ENCODE data around the gene GFPT2. TPM values are rescaled to one million over a fixed set of nuclear protein-coding genes. Genes with fewer than 3 reads are reported as not detected.

The GFPT2 gene
- total RNA-seq, 1 donor from 2014 or later, result 15.7 TPM

- H3K36me3 Mint-ChIP-seq, result no peaks in the 10 kb centered on the region
- no peak for TF ChIP-seq CTCF (IDR thresholded peaks at IDR 0.05; ENCODE audit: unreplicated experiment)
- no peak overlapping the region for H3K27ac Mint-ChIP-seq
- DNase-seq (ENCODE audit: low spot score in 2 of 2, unreplicated experiment in 2 of 2), result no peak
- no peak overlapping the region for H3K4me3 Mint-ChIP-seq
- H3K4me1 Mint-ChIP-seq, result no peaks in the 10 kb centered on the region
- no peaks in the 10 kb centered on the region for H3K9me3 Mint-ChIP-seq
- peaks cover 3% of the 10 kb centered on the region for H3K27me3 Mint-ChIP-seq (ENCODE audit: low read depth)
These were observed 27.7 kb upstream of the GFPT2 start for GRCh38 chr5:180380856-180381255.

GRCh38 chr5:180380441-180380840 lies 27.3 kb upstream of the GFPT2 start:
- H3K27me3 Mint-ChIP-seq (ENCODE audit: low read depth), result peaks cover 2% of the 10 kb centered on the region

GRCh38 chr5:180379355-180380070 lies 26.4 kb upstream of the GFPT2 start:
- no peaks in the 10 kb centered on the region for H3K4me1 Mint-ChIP-seq
- DNase-seq (ENCODE audit: low spot score in 2 of 2, unreplicated experiment in 2 of 2), result no peak
- H3K9me3 Mint-ChIP-seq, result no peaks in the 10 kb centered on the region
- no peak overlapping the region for H3K4me3 Mint-ChIP-seq
- peaks cover 2% of the 10 kb centered on the region for H3K27me3 Mint-ChIP-seq (ENCODE audit: low read depth)
- H3K27ac Mint-ChIP-seq, result no peak overlapping the region
- H3K36me3 Mint-ChIP-seq, result no peaks in the 10 kb centered on the region
- no peak for TF ChIP-seq CTCF (IDR thresholded peaks at IDR 0.05; ENCODE audit: unreplicated experiment)

More at GRCh38 chr5:180380441-180380840, 27.3 kb upstream of the GFPT2 start:
- DNase-seq (ENCODE audit: low spot score in 2 of 2, unreplicated experiment in 2 of 2), result no peak
- Mint-ChIP-seq H3K36me3 (no peaks in the 10 kb centered on the region), H3K9me3 (no peaks in the 10 kb centered on the region), H3K4me1 (no peaks in the 10 kb centered on the region), H3K4me3 (no peak overlapping the region), H3K27ac (no peak overlapping the region)
- TF ChIP-seq CTCF (IDR thresholded peaks at IDR 0.05; ENCODE audit: unreplicated experiment), result no peak

GRCh38 chr5:180378438-180379344 lies 25.6 kb upstream of the GFPT2 start:
- Mint-ChIP-seq H3K27me3 (ENCODE audit: low read depth) (peaks cover 6% of the 10 kb centered on the region), H3K4me1 (no peaks in the 10 kb centered on the region), H3K27ac (no peak overlapping the region), H3K9me3 (no peaks in the 10 kb centered on the region), H3K4me3 (no peak overlapping the region), H3K36me3 (no peaks in the 10 kb centered on the region)
- DNase-seq (ENCODE audit: low spot score in 2 of 2, unreplicated experiment in 2 of 2), result no peak
- TF ChIP-seq CTCF (IDR thresholded peaks at IDR 0.05; ENCODE audit: unreplicated experiment), result no peak

GRCh38 chr5:180377556-180378197 lies 24.5 kb upstream of the GFPT2 start:
- H3K36me3 Mint-ChIP-seq, result no peaks in the 10 kb centered on the region
- no peak overlapping the region for H3K4me3 Mint-ChIP-seq
- DNase-seq (ENCODE audit: low spot score in 2 of 2, unreplicated experiment in 2 of 2), result no peak
- H3K9me3 Mint-ChIP-seq, result no peaks in the 10 kb centered on the region
- TF ChIP-seq CTCF (IDR thresholded peaks at IDR 0.05; ENCODE audit: unreplicated experiment), result no peak
- no peaks in the 10 kb centered on the region for H3K4me1 Mint-ChIP-seq
- H3K27ac Mint-ChIP-seq, result no peak overlapping the region
- peaks cover 6% of the 10 kb centered on the region for H3K27me3 Mint-ChIP-seq (ENCODE audit: low read depth)
